Measurements from ENCODE around the gene SLC2A9.
"Not testable (repeated sequence)": the region's sequence is repeated elsewhere in the genome, so short reads cannot be mapped to it uniquely, and the experiment has no call there.

SLC2A9 gene

GRCh38 chr4:9994246-9994847 is 26.9 kb downstream of the SLC2A9 start:
- DNase-seq = no peak

GRCh38 chr4:9989918-9990635 is 31.2 kb downstream of the SLC2A9 start:
- no peak for DNase-seq

GRCh38 chr4:9988933-9989332 is 32.4 kb downstream of the SLC2A9 start:
- no peak for DNase-seq

- DNase-seq = no peak
These were observed 32.9 kb downstream of the SLC2A9 start for GRCh38 chr4:9988363-9988749.

GRCh38 chr4:9987749-9988362 is 33.4 kb downstream of the SLC2A9 start:
- no peak for DNase-seq

- DNase-seq = no peak
These were observed 36.7 kb downstream of the SLC2A9 start for GRCh38 chr4:9984621-9985020.

GRCh38 chr4:9983211-9983610 is 38.1 kb downstream of the SLC2A9 start:
- DNase-seq = no peak

GRCh38 chr4:9981899-9982298 is 39.4 kb downstream of the SLC2A9 start:
- not testable (repeated sequence) for DNase-seq

- no peak for DNase-seq
These were observed 40.4 kb downstream of the SLC2A9 start for GRCh38 chr4:9980898-9981297.

- DNase-seq = no peak
These were observed 42.1 kb downstream of the SLC2A9 start for GRCh38 chr4:9979101-9979701.

- no peak for DNase-seq
These were observed 43.7 kb downstream of the SLC2A9 start for GRCh38 chr4:9977518-9978031.

GRCh38 chr4:9976781-9977180 is 44.5 kb downstream of the SLC2A9 start:
- no peak for DNase-seq

GRCh38 chr4:9976293-9976692 is 45.0 kb downstream of the SLC2A9 start:
- DNase-seq = no peak

- no peak for DNase-seq
These were observed 49.6 kb downstream of the SLC2A9 start for GRCh38 chr4:9971711-9972110.

- DNase-seq = no peak
These were observed 50.8 kb downstream of the SLC2A9 start for GRCh38 chr4:9970399-9971011.

GRCh38 chr4:9969526-9970398 is 51.5 kb downstream of the SLC2A9 start:
- no peak for DNase-seq

GRCh38 chr4:9968472-9968871 is 52.8 kb downstream of the SLC2A9 start:
- DNase-seq = no peak

GRCh38 chr4:9964879-9965278 is 56.4 kb downstream of the SLC2A9 start:
- DNase-seq = no peak

- no peak for DNase-seq
These were observed 58.0 kb downstream of the SLC2A9 start for GRCh38 chr4:9963328-9963727.

GRCh38 chr4:9962611-9963314 is 58.5 kb downstream of the SLC2A9 start:
- no peak for DNase-seq

GRCh38 chr4:9954468-9954867 is 66.8 kb downstream of the SLC2A9 start:
- no peak for DNase-seq

- DNase-seq = no peak
These were observed 68.2 kb downstream of the SLC2A9 start for GRCh38 chr4:9953089-9953488.
